GM21825 (cell line): ENCODE measurements around the gene ZNRF3.
A peak's percentile ranks its signal among the peaks of the same experiment; 100 is the strongest.
"Not testable (repeated sequence)": the region's sequence is repeated elsewhere in the genome, so short reads cannot be mapped to it uniquely, and the experiment has no call there.

Source experiments
- ATAC-seq: cut with Tn5 transposase; IDR thresholded peaks from one replicate; pipeline ENCODE4 v1.9.1; 2021; ENCODE audit warnings: mild to moderate bottlenecking, moderate library complexity; ENCODE audit not compliant: unreplicated experiment

ZNRF3 gene

GRCh38 chr22:28905256-28905832 lies 22.0 kb downstream of the ZNRF3 start:
- no peak for ATAC-seq

GRCh38 chr22:28906312-28906711 lies 22.9 kb downstream of the ZNRF3 start:
- no peak for ATAC-seq

- peak; percentile 88 for ATAC-seq
Measured at GRCh38 chr22:28907311-28908008, 24.1 kb downstream of the ZNRF3 start.

GRCh38 chr22:28908810-28909209 lies 25.4 kb downstream of the ZNRF3 start:
- not testable (repeated sequence) for ATAC-seq

- no peak for ATAC-seq
Measured at GRCh38 chr22:28909375-28909774, 26.0 kb downstream of the ZNRF3 start.

GRCh38 chr22:28910569-28911303 lies 27.4 kb downstream of the ZNRF3 start:
- ATAC-seq: no peak

- ATAC-seq: no peak
Measured at GRCh38 chr22:28911304-28911690, 27.9 kb downstream of the ZNRF3 start.

- no peak for ATAC-seq
Measured at GRCh38 chr22:28911777-28912669, 28.7 kb downstream of the ZNRF3 start.

GRCh38 chr22:28914201-28914600 lies 30.8 kb downstream of the ZNRF3 start:
- ATAC-seq: no peak

- no peak for ATAC-seq
Measured at GRCh38 chr22:28915969-28916368, 32.6 kb downstream of the ZNRF3 start.

- ATAC-seq: no peak
Measured at GRCh38 chr22:28917747-28918549, 34.6 kb downstream of the ZNRF3 start.

GRCh38 chr22:28918550-28919271 lies 35.3 kb downstream of the ZNRF3 start:
- ATAC-seq: no peak

GRCh38 chr22:28920757-28921584 lies 37.6 kb downstream of the ZNRF3 start:
- no peak for ATAC-seq

- ATAC-seq: no peak
Measured at GRCh38 chr22:28921585-28921879, 38.2 kb downstream of the ZNRF3 start.

GRCh38 chr22:28922540-28923244 lies 39.3 kb downstream of the ZNRF3 start:
- no peak for ATAC-seq

GRCh38 chr22:28923826-28924732 lies 40.7 kb downstream of the ZNRF3 start:
- ATAC-seq: no peak

- no peak for ATAC-seq
Measured at GRCh38 chr22:28925916-28926315, 42.5 kb downstream of the ZNRF3 start.
